ENCODE results near the gene SPSB2. TPM values are rescaled to one million over a fixed set of nuclear protein-coding genes. Genes with fewer than 3 reads are reported as not detected.
A peak's percentile ranks its signal among the peaks of the same experiment; 100 is the strongest.

SPSB2 gene
- total and polyA plus RNA-seq, 2 experiments from 2014 or later = 8.2 to 13.1 TPM

GRCh38 chr12:6852651-6853354 lies 20.3 kb downstream of the SPSB2 start:
- Histone ChIP-seq H3K4me3 (peak overlapping the region; percentile 80), H4K20me1 (replicated peaks; ENCODE audit: insufficient read depth) (peaks cover 4% of the 10 kb centered on the region; the same call in 1 of the 2 replicates), H3K4me1 (ENCODE audit: insufficient read depth) (peaks cover 19% of the 10 kb centered on the region), H3K9me2 (ENCODE audit: insufficient read depth) (no peaks in the 10 kb centered on the region), H3K79me2 (replicated peaks; ENCODE audit: insufficient read depth) (peaks cover 41% of the 10 kb centered on the region), H2AFZ (no peak overlapping the region), H3K27me3 (ENCODE audit: insufficient read depth) (no peaks in the 10 kb centered on the region), H3K27ac (ENCODE audit: low read depth) (no peak overlapping the region), H3K4me2 (peak overlapping the region; percentile 83), H3F3A (replicated peaks; ENCODE audit: low read depth) (peaks cover 11% of the 10 kb centered on the region; the same call in 1 of the 2 replicates), H3K36me3 (ENCODE audit: insufficient read depth) (peaks cover 31% of the 10 kb centered on the region)
- H3K4me3 Mint-ChIP-seq = peak overlapping the region; percentile 95
- TF ChIP-seq ETS1 (IDR thresholded peaks at IDR 0.05) = no peak
- no peak for TF ChIP-seq EZH2phosphoT487 (IDR thresholded peaks at IDR 0.05; ENCODE audit: unreplicated experiment)
- TF ChIP-seq CTCF (conservative IDR thresholded peaks at IDR 0.05; ENCODE audit: low read depth in 2 of 2) = no peak
- no peak for TF ChIP-seq ZNF462 (CRISPR knock-in tag; IDR thresholded peaks at IDR 0.05)
- TF ChIP-seq REST (IDR thresholded peaks at IDR 0.05; ENCODE audit: unreplicated experiment) = no peak
- TF ChIP-seq CREB1 (CRISPR knock-in tag; IDR thresholded peaks at IDR 0.05; ENCODE audit: low read depth) = no peak
- no peak for TF ChIP-seq JUNB (IDR thresholded peaks at IDR 0.05; ENCODE audit: unreplicated experiment)
- no peak for TF ChIP-seq STAT1 (IDR thresholded peaks at IDR 0.05; ENCODE audit: unreplicated experiment)
- TF ChIP-seq NANOG (IDR thresholded peaks at IDR 0.05; ENCODE audit: borderline replicate concordance) = no peak
- no peak for TF ChIP-seq EZH2 (IDR thresholded peaks at IDR 0.05; ENCODE audit: low read depth, unreplicated experiment)
- no peak for TF ChIP-seq ZNF114 (CRISPR knock-in tag; IDR thresholded peaks at IDR 0.05)
- peaks cover 51% of the 10 kb centered on the region for H3K36me3 Mint-ChIP-seq (ENCODE audit: low read depth)
- peak; percentile 69 for DNase-seq (ENCODE audit: low spot score)
- H3K27ac Mint-ChIP-seq = peak overlapping the region; percentile 99
- H3K27me3 Mint-ChIP-seq (ENCODE audit: insufficient read depth, low read depth, poor library complexity) = peaks cover 25% of the 10 kb centered on the region
- peaks cover 15% of the 10 kb centered on the region for H3K4me1 Mint-ChIP-seq
- ATAC-seq = peak; percentile 5
- H3K9me3 Mint-ChIP-seq = no peaks in the 10 kb centered on the region

Measured in GM23338 (cell line).